ENCODE measurements around the gene ADH5. TPM values are rescaled to one million over a fixed set of nuclear protein-coding genes. Genes with fewer than 3 reads are reported as not detected.
"Not testable (repeated sequence)": the region's sequence is repeated elsewhere in the genome, so short reads cannot be mapped to it uniquely, and the experiment has no call there.

ADH5 gene
- 287 and 332 TPM in 2 replicates for total RNA-seq (2014; rRNA removed; shearing (Covaris generic))

- DNase-seq (ENCODE audit: low spot score), result peak; percentile 65
Observed at GRCh38 chr4:99088481-99089365, at the start of gene ADH5. ADH5 (minus strand) TSS chr4:99088788; CDS start chr4:99088700, 88 bp downstream.

GRCh38 chr4:99136329-99136728, 47.7 kb upstream of the ADH5 start:
- DNase-seq (ENCODE audit: low spot score), result no peak

- DNase-seq (ENCODE audit: low spot score), result no peak
Observed at GRCh38 chr4:99135541-99136162, 47.1 kb upstream of the ADH5 start.

GRCh38 chr4:99134586-99134985, 46.0 kb upstream of the ADH5 start:
- no peak for DNase-seq (ENCODE audit: low spot score)

- no peak for DNase-seq (ENCODE audit: low spot score)
Observed at GRCh38 chr4:99131378-99131777, 42.8 kb upstream of the ADH5 start.

- no peak for DNase-seq (ENCODE audit: low spot score)
Observed at GRCh38 chr4:99126376-99126775, 37.8 kb upstream of the ADH5 start.

GRCh38 chr4:99121008-99121407, 32.4 kb upstream of the ADH5 start:
- DNase-seq (ENCODE audit: low spot score), result no peak

GRCh38 chr4:99120501-99120900, 31.9 kb upstream of the ADH5 start:
- no peak for DNase-seq (ENCODE audit: low spot score)

- DNase-seq (ENCODE audit: low spot score), result no peak
Observed at GRCh38 chr4:99117876-99118693, 29.5 kb upstream of the ADH5 start.

GRCh38 chr4:99117122-99117841, 28.7 kb upstream of the ADH5 start:
- DNase-seq (ENCODE audit: low spot score), result not testable (repeated sequence)

- DNase-seq (ENCODE audit: low spot score), result not testable (repeated sequence)
Observed at GRCh38 chr4:99109286-99109685, 20.7 kb upstream of the ADH5 start.

- DNase-seq (ENCODE audit: low spot score), result no peak
Observed at GRCh38 chr4:99104153-99104552, 15.6 kb upstream of the ADH5 start.

GRCh38 chr4:99103166-99103565, 14.6 kb upstream of the ADH5 start:
- no peak for DNase-seq (ENCODE audit: low spot score)

GRCh38 chr4:99102634-99103033, 14.0 kb upstream of the ADH5 start:
- no peak for DNase-seq (ENCODE audit: low spot score)

- DNase-seq (ENCODE audit: low spot score), result no peak
Observed at GRCh38 chr4:99100876-99101275, 12.3 kb upstream of the ADH5 start.

GRCh38 chr4:99099814-99100213, 11.2 kb upstream of the ADH5 start:
- not testable (repeated sequence) for DNase-seq (ENCODE audit: low spot score)

- no peak for DNase-seq (ENCODE audit: low spot score)
Observed at GRCh38 chr4:99099311-99099710, 10.7 kb upstream of the ADH5 start.

GRCh38 chr4:99091841-99092240, 3.3 kb upstream of the ADH5 start:
- DNase-seq (ENCODE audit: low spot score), result not testable (repeated sequence)

- DNase-seq (ENCODE audit: low spot score), result no peak
Observed at GRCh38 chr4:99091216-99091575, 2.6 kb upstream of the ADH5 start.

GRCh38 chr4:99090481-99091215, 2.1 kb upstream of the ADH5 start:
- DNase-seq (ENCODE audit: low spot score), result no peak

GRCh38 chr4:99088023-99088449, 552 bp downstream of the ADH5 start:
- peak; percentile 45 for DNase-seq (ENCODE audit: low spot score)
